HEK293 (cell line): ENCODE results near the gene UTP25.

Experiments
- CTCF ChIA-PET: fragments of 350-600 bp; formaldehyde crosslinking; extraction: SDS; loops from one replicate; lab custom pipeline; 2021; ENCODE audit warnings: antibody characterized with exemption; lab: Yijun Ruan, JAX
- POLR2A ChIA-PET: fragments of 300-600 bp; formaldehyde crosslinking; extraction: SDS; loops from one replicate; lab custom pipeline; 2020; ENCODE audit warnings: antibody characterized with exemption, inconsistent platforms; lab: Yijun Ruan, JAX
- H3K27ac ChIP-seq: fragments of 200-500 bp; sonication (Bioruptor generic); 2 replicates; pipeline ENCODE4 v1.5.1; 2014; ENCODE audit warnings: low read depth, low read length, control low read depth, inconsistent platforms; ENCODE audit errors: extremely low read depth
- H3K36me3 ChIP-seq, 2 experiments: fragments of 200-500 bp in 1 of 2; sonication (Bioruptor generic) in 1 of 2; 1 replicate in 1 of 2; 2 replicates in 1 of 2; pipeline ENCODE4 v1.5.1; 2014 to 2017; ENCODE audit warnings: inconsistent platforms in 2 of 2, low read length in 2 of 2; ENCODE audit not compliant: control insufficient read depth in 2 of 2, insufficient read depth in 1 of 2
- H3K4me1 ChIP-seq: fragments of 200-500 bp; sonication (Bioruptor generic); 2 replicates; pipeline ENCODE4 v1.5.1; 2014; ENCODE audit warnings: mild to moderate bottlenecking, low read length, inconsistent platforms; ENCODE audit not compliant: control insufficient read depth, insufficient read depth
- H3K4me3 ChIP-seq: 2 replicates; pipeline ENCODE4 v1.5.1; 2011; ENCODE audit warnings: low read depth, mild to moderate bottlenecking, control low read depth, low read length, moderate library complexity
- H3K9me3 ChIP-seq: fragments of 200-500 bp; sonication (Bioruptor generic); 2 replicates; pipeline ENCODE4 v1.5.1; 2014; ENCODE audit warnings: low read depth, low read length, inconsistent platforms; ENCODE audit not compliant: control insufficient read depth, insufficient read depth
- BCL11A ChIP-seq: fragments of 450-650 bp; formaldehyde crosslinking; IDR thresholded peaks from 2 replicates; pipeline ENCODE4 v1.5.1; 2016; ENCODE audit warnings: low read depth, missing biosample characterization, missing genetic modification characterization
- CTCF ChIP-seq: fragments of 450-650 bp; formaldehyde crosslinking; IDR thresholded peaks from 2 replicates; pipeline ENCODE4 v1.5.1; 2016; ENCODE audit warnings: missing biosample characterization, missing genetic modification characterization
- HOXD13 ChIP-seq: sonication (generic); formaldehyde crosslinking; IDR thresholded peaks from 2 replicates; pipeline ENCODE4 v1.8.0; 2022; ENCODE audit warnings: missing genetic modification reagents, borderline replicate concordance
- IKZF3 ChIP-seq: fragments of 450-650 bp; IDR thresholded peaks from 2 replicates; pipeline ENCODE4 v1.5.0; 2018; ENCODE audit warnings: missing biosample characterization, mild to moderate bottlenecking, missing genetic modification characterization, moderate library complexity
- OVOL3 ChIP-seq: fragments of 450-650 bp; formaldehyde crosslinking; IDR thresholded peaks from 2 replicates; pipeline ENCODE4 v1.5.1; 2016; ENCODE audit warnings: missing biosample characterization, missing genetic modification characterization
- WT1 ChIP-seq: fragments of 450-650 bp; formaldehyde crosslinking; IDR thresholded peaks from 2 replicates; pipeline ENCODE4 v1.5.1; 2016; ENCODE audit warnings: missing biosample characterization, missing genetic modification characterization
- ZBTB17 ChIP-seq: fragments of 450-650 bp; formaldehyde crosslinking; IDR thresholded peaks from 2 replicates; pipeline ENCODE4 v1.5.1; 2016; ENCODE audit warnings: missing biosample characterization, missing genetic modification characterization
- ZBTB44 ChIP-seq: fragments of 450-650 bp; IDR thresholded peaks from 2 replicates; pipeline ENCODE4 v1.5.1; 2018; ENCODE audit warnings: missing biosample characterization, mild to moderate bottlenecking, missing genetic modification characterization
- ZBTB8A ChIP-seq: fragments of 450-650 bp; formaldehyde crosslinking; IDR thresholded peaks from 2 replicates; pipeline ENCODE4 v1.5.1; 2016; ENCODE audit warnings: missing biosample characterization, missing genetic modification characterization
- ZFHX2 ChIP-seq: fragments of 450-650 bp; formaldehyde crosslinking; conservative IDR thresholded peaks from 2 replicates; pipeline ENCODE4 v1.5.1; 2016; ENCODE audit warnings: missing biosample characterization, missing genetic modification characterization
- ZNF2 ChIP-seq: fragments of 450-650 bp; formaldehyde crosslinking; IDR thresholded peaks from 2 replicates; pipeline ENCODE4 v1.5.1; 2016; ENCODE audit warnings: missing biosample characterization, missing genetic modification characterization
- ZNF24 ChIP-seq: fragments of 450-650 bp; formaldehyde crosslinking; IDR thresholded peaks from 2 replicates; pipeline ENCODE4 v1.5.1; 2016; ENCODE audit warnings: missing biosample characterization, missing genetic modification characterization
- ZNF394 ChIP-seq: fragments of 450-650 bp; formaldehyde crosslinking; IDR thresholded peaks from 2 replicates; pipeline ENCODE4 v1.5.1; 2016; ENCODE audit warnings: missing biosample characterization, missing genetic modification characterization, mild to moderate bottlenecking, moderate library complexity, borderline replicate concordance
- ZNF518A ChIP-seq: fragments of 450-650 bp; formaldehyde crosslinking; conservative IDR thresholded peaks from 2 replicates; pipeline ENCODE4 v1.5.1; 2016; ENCODE audit warnings: low read depth, missing biosample characterization, missing genetic modification characterization
- ZNF521 ChIP-seq: fragments of 450-650 bp; formaldehyde crosslinking; IDR thresholded peaks from 2 replicates; pipeline ENCODE4 v1.5.1; 2017; ENCODE audit warnings: missing biosample characterization, mild to moderate bottlenecking, missing genetic modification characterization
- ZNF530 ChIP-seq: fragments of 450-650 bp; formaldehyde crosslinking; IDR thresholded peaks from 2 replicates; pipeline ENCODE4 v1.5.1; 2016; ENCODE audit warnings: low read depth, missing biosample characterization, missing genetic modification characterization
- ZNF549 ChIP-seq: fragments of 450-650 bp; IDR thresholded peaks from 2 replicates; pipeline ENCODE4 v1.5.1; 2018; ENCODE audit warnings: missing biosample characterization, missing genetic modification characterization, mild to moderate bottlenecking, inconsistent platforms, moderate library complexity
- ZNF654 ChIP-seq: fragments of 450-650 bp; formaldehyde crosslinking; IDR thresholded peaks from 2 replicates; pipeline ENCODE4 v1.5.1; 2016; ENCODE audit warnings: low read depth, missing biosample characterization, missing genetic modification characterization
- ZNF660 ChIP-seq: fragments of 450-650 bp; IDR thresholded peaks from 2 replicates; pipeline ENCODE4 v1.5.1; 2018; ENCODE audit warnings: missing biosample characterization, mild to moderate bottlenecking, missing genetic modification characterization
- ZNF792 ChIP-seq: fragments of 450-650 bp; formaldehyde crosslinking; IDR thresholded peaks from 2 replicates; pipeline ENCODE4 v1.5.1; 2016; ENCODE audit warnings: missing biosample characterization, missing genetic modification characterization
- ZNF830 ChIP-seq: fragments of 450-650 bp; IDR thresholded peaks from 2 replicates; pipeline ENCODE4 v1.5.0; 2018; ENCODE audit warnings: missing biosample characterization, missing genetic modification characterization, low read depth, mild to moderate bottlenecking, moderate library complexity
- ZSCAN23 ChIP-seq: fragments of 450-650 bp; formaldehyde crosslinking; IDR thresholded peaks from 2 replicates; pipeline ENCODE4 v1.5.1; 2016; ENCODE audit warnings: missing biosample characterization, missing genetic modification characterization
- ZSCAN30 ChIP-seq: fragments of 450-650 bp; IDR thresholded peaks from 2 replicates; pipeline ENCODE4 v1.5.1; 2018; ENCODE audit warnings: missing biosample characterization, mild to moderate bottlenecking, missing genetic modification characterization, moderate library complexity
- TF ChIP-seq, protein P1 (sequence below): fragments of 450-650 bp; formaldehyde crosslinking; IDR thresholded peaks from 2 replicates; pipeline ENCODE4 v1.5.1; 2016; ENCODE audit warnings: missing biosample characterization, missing genetic modification characterization

The UTP25 gene

GRCh38 chr1:209822706-209823105 is 5.1 kb upstream of the UTP25 start:
- no peak for TF ChIP-seq ZNF521 (tag by site-specific recombination)
- no peak for TF ChIP-seq ZNF394 (tag by site-specific recombination)
- TF ChIP-seq WT1 (tag by site-specific recombination), result no peak
- no peak for TF ChIP-seq BCL11A (tag by site-specific recombination)
- TF ChIP-seq, protein P1, sequence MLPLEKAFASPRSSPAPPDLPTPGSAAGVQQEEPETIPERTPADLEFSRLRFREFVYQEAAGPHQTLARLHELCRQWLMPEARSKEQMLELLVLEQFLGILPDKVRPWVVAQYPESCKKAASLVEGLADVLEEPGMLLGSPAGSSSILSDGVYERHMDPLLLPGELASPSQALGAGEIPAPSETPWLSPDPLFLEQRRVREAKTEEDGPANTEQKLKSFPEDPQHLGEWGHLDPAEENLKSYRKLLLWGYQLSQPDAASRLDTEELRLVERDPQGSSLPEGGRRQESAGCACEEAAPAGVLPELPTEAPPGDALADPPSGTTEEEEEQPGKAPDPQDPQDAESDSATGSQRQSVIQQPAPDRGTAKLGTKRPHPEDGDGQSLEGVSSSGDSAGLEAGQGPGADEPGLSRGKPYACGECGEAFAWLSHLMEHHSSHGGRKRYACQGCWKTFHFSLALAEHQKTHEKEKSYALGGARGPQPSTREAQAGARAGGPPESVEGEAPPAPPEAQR (tag by site-specific recombination), result no peak
- TF ChIP-seq IKZF3 (tag by site-specific recombination), result no peak
- TF ChIP-seq ZBTB8A (tag by site-specific recombination), result no peak
- TF ChIP-seq ZSCAN30, result no peak
- no peak for TF ChIP-seq OVOL3 (tag by site-specific recombination)
- TF ChIP-seq ZBTB44, result no peak
- TF ChIP-seq ZNF830 (tag by site-specific recombination), result no peak
- H3K4me3 ChIP-seq, result no peak overlapping the region
- H3K9me3 ChIP-seq, result no peaks in the 10 kb centered on the region
- no peaks in the 10 kb centered on the region for H3K36me3 ChIP-seq
- no peak overlapping the region for H3K27ac ChIP-seq
- ChIA-PET CTCF (interaction anchor here (0.6 to 7.1 kb wide), 42 partner anchors 9 to 1316 kb away, joined by 3 to 111 read pairs (median 4); partner anchors contain the start of genes C1orf74, CAMK1G, IRF6 and TRAF3IP3), POLR2A (interaction anchor here (0.9 to 3.0 kb wide), 2 partner anchors 16 to 25 kb away, joined by 7 to 21 read pairs; partner anchors contain the start of gene IRF6)
- H3K4me1 ChIP-seq, result no peaks in the 10 kb centered on the region

GRCh38 chr1:209823143-209824041 is 4.4 kb upstream of the UTP25 start:
- no peak overlapping the region for H3K27ac ChIP-seq
- ChIA-PET CTCF (interaction anchor here (0.6 to 7.1 kb wide), 45 partner anchors 9 to 1315 kb away, joined by 3 to 111 read pairs (median 4); partner anchors contain the start of genes C1orf74 and IRF6), POLR2A (interaction anchor here (0.9 to 3.0 kb wide), 2 partner anchors 17 to 26 kb away, joined by 7 to 21 read pairs; partner anchors contain the start of gene IRF6)
- H3K36me3 ChIP-seq, result no peaks in the 10 kb centered on the region
- TF ChIP-seq CTCF (tag by site-specific recombination), result peak; percentile 62
- 0 out of 2 replicates have a peak, but pooled peaks have one; percentile 22 for TF ChIP-seq ZNF518A (tag by site-specific recombination)
- no peak for TF ChIP-seq ZFHX2
- TF ChIP-seq ZNF24 (tag by site-specific recombination), result peak; percentile 68; the same call in 1 of the 2 replicates
- peak; percentile 40 for TF ChIP-seq ZNF654 (tag by site-specific recombination)
- TF ChIP-seq ZNF530, result no peak
- no peak for TF ChIP-seq ZNF549 (tag by site-specific recombination)
- 0 out of 2 replicates have a peak, but pooled peaks have one; percentile 30 for TF ChIP-seq ZBTB17
- 0 out of 2 replicates have a peak, but pooled peaks have one; percentile 53 for TF ChIP-seq ZNF660 (tag by site-specific recombination)
- TF ChIP-seq HOXD13 (CRISPR knock-in tag), result no peak
- TF ChIP-seq ZNF792 (tag by site-specific recombination), result no peak
- TF ChIP-seq ZSCAN23 (tag by site-specific recombination), result no peak
- peak; percentile 50; the same call in 1 of the 2 replicates for TF ChIP-seq ZNF2 (tag by site-specific recombination)
- no peaks in the 10 kb centered on the region for H3K9me3 ChIP-seq
- no peaks in the 10 kb centered on the region for H3K4me1 ChIP-seq
- H3K4me3 ChIP-seq, result no peak overlapping the region; the same call in 1 of the 2 replicates
